Type B pancreatic cell (in vitro differentiated cells): ENCODE data around the gene APOC4. TPM values are rescaled to one million over a fixed set of nuclear protein-coding genes. Genes with fewer than 3 reads are reported as not detected.
"Not testable (repeated sequence)": the region's sequence is repeated elsewhere in the genome, so short reads cannot be mapped to it uniquely, and the experiment has no call there.

Experiments used
- DNase-seq: peaks from one replicate; pipeline ENCODE4 v3.0.0; 2021; ENCODE audit warnings: mixed read lengths; ENCODE audit not compliant: unreplicated experiment; ENCODE audit errors: extremely low spot score
- H3K27ac Mint-ChIP-seq: 2 replicates; pipeline ENCODE4 v1.8.0; 2021; ENCODE audit warnings: mild to moderate bottlenecking, mixed read lengths
- H3K27me3 Mint-ChIP-seq: 2 replicates; pipeline ENCODE4 v1.8.0; 2021; ENCODE audit warnings: mixed read lengths
- H3K36me3 Mint-ChIP-seq: 2 replicates; pipeline ENCODE4 v1.8.0; 2021; ENCODE audit warnings: mixed read lengths
- H3K4me1 Mint-ChIP-seq: one replicate; pipeline ENCODE4 v1.8.0; 2021; ENCODE audit warnings: mixed read lengths; ENCODE audit not compliant: unreplicated experiment
- H3K4me3 Mint-ChIP-seq: 2 replicates; pipeline ENCODE4 v1.8.0; 2021; ENCODE audit warnings: mild to moderate bottlenecking, mixed read lengths
- H3K9me3 Mint-ChIP-seq: 2 replicates; pipeline ENCODE4 v1.8.0; 2021; ENCODE audit warnings: mixed read lengths
- total RNA-seq: library from RNA; stranded (reverse); gene quantifications from 2 replicates; pipeline ENCODE4 v1.2.1, GENCODE V29; 2021; ENCODE audit warnings: low replicate concordance
- TF ChIP-seq, protein P1 (sequence below): fragments of 200-600 bp; sonication (generic); conservative IDR thresholded peaks from 2 replicates; pipeline ENCODE4 v1.5.0; 2021; ENCODE audit warnings: antibody characterized with exemption, mild to moderate bottlenecking

The APOC4 gene
- total RNA-seq, 1 donor from 2014 or later, result not detected

DNA sequence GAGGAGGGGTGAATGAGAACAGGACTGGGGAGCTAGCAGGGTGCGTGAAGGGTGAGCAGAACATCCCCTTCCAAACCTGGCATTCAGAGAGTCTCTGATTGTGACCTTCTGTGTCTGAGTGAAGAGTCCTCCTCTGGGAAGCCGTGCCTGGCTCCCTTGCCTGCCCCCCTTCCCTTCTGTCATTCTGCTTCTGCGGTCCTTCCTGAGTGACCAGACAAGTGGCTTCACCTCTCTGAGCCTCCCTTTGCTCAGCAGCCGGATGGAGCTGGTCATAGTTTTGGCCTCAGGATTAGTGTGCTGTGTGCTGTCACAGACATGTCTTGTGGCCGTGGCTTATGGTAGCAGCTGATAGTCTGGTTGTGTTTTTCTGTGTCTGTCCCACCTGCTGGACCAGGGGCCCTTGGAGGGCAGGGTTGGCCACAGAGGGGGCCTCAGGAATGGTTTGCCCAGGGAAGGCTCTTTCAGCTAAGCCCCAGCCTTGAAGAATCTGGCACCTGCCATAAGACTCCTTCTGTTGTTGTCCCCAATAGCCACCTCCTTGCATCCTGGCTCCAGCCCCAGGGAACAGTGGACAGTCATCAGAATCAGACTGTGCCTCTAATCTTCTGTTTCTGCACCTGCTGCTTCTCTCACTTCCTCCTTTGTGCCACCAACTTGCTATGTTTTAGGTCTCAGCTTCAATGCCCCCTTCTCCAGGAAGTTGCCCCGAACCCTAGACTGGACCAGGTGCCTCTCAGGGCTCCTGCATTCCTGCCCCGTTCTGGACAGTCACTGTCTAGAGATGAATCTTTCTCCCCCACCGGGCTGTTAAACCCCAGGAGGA is 19.1 kb downstream of the APOC4 start:
- no peak for DNase-seq
- Mint-ChIP-seq H3K27ac (no peak overlapping the region), H3K9me3 (no peaks in the 10 kb centered on the region), H3K4me1 (peaks cover 17% of the 10 kb centered on the region), H3K27me3 (no peaks in the 10 kb centered on the region), H3K36me3 (peaks cover 7% of the 10 kb centered on the region), H3K4me3 (no peak overlapping the region)
- TF ChIP-seq, protein P1, sequence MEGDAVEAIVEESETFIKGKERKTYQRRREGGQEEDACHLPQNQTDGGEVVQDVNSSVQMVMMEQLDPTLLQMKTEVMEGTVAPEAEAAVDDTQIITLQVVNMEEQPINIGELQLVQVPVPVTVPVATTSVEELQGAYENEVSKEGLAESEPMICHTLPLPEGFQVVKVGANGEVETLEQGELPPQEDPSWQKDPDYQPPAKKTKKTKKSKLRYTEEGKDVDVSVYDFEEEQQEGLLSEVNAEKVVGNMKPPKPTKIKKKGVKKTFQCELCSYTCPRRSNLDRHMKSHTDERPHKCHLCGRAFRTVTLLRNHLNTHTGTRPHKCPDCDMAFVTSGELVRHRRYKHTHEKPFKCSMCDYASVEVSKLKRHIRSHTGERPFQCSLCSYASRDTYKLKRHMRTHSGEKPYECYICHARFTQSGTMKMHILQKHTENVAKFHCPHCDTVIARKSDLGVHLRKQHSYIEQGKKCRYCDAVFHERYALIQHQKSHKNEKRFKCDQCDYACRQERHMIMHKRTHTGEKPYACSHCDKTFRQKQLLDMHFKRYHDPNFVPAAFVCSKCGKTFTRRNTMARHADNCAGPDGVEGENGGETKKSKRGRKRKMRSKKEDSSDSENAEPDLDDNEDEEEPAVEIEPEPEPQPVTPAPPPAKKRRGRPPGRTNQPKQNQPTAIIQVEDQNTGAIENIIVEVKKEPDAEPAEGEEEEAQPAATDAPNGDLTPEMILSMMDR, result no peak

DNA sequence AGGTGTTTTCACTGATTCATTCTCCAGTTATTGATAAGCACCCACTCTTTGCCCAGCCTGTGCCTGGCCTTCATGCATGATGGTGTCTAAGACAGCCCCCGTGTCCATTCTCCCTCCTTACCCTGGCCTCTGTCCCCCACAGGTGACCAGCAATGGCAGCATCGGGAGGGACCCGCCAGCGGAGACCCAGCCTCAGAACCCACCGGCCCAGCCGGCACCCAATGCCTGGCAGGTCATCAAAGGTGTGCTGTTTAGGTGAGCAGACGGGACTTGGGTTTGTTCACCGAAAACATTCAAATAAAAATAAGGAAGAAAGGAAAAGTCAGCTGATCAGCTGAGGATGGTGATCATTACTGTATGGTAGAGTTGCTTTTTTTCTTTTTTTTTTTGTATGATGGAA is 19.8 kb downstream of the APOC4 start:
- H3K27ac Mint-ChIP-seq, result no peak overlapping the region
- TF ChIP-seq, protein P1, result no peak
- no peak overlapping the region for H3K4me3 Mint-ChIP-seq
- peaks cover 10% of the 10 kb centered on the region for H3K4me1 Mint-ChIP-seq
- H3K36me3 Mint-ChIP-seq, result peaks cover 7% of the 10 kb centered on the region
- DNase-seq, result no peak
- no peaks in the 10 kb centered on the region for H3K9me3 Mint-ChIP-seq
- H3K27me3 Mint-ChIP-seq, result no peaks in the 10 kb centered on the region

DNA sequence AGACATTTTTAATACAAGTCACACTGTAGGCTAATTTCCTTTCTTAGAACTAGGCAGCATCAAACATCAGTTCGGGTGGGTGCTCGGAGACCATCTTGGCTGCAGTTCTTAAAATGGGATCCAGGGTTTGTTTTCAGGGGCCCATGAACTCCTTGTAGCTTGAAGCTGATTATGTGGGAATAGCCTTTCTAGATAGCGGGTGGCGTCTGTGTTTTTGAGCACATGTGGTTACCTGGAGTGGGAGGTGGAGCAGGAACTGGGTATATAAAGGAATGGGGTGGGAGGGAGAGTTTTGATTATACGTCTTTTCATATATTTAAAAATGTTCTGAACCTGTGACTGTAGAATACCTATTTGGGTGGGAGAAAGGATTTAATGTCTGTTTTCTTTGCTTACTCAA is 26.1 kb downstream of the APOC4 start:
- no peaks in the 10 kb centered on the region for H3K4me1 Mint-ChIP-seq
- H3K9me3 Mint-ChIP-seq, result no peaks in the 10 kb centered on the region
- TF ChIP-seq, protein P1, result no peak
- H3K4me3 Mint-ChIP-seq, result no peak overlapping the region
- H3K27me3 Mint-ChIP-seq, result no peaks in the 10 kb centered on the region
- peaks cover 11% of the 10 kb centered on the region for H3K36me3 Mint-ChIP-seq
- H3K27ac Mint-ChIP-seq, result no peak overlapping the region
- no peak for DNase-seq

DNA sequence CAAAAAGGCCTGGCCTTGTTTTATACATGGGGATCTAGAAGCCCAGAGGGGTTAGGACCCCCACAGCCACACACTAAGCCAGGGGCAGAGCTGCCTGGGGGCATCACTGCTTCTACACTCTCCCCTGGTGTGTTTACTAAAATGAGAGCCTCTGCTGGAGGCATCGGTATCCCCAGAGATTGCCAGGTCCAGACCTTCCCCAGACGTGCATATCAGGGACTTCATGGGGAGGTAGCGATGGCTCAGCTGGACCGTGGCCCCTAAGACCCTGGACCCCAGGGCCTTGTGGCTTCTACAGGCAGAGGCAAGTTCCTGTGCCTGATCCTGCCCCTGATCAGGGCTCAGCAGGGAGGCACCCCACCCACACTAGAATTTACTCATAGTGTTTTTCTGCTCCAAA is 26.6 kb downstream of the APOC4 start:
- Mint-ChIP-seq H3K36me3 (peaks cover 11% of the 10 kb centered on the region), H3K4me3 (no peak overlapping the region), H3K9me3 (no peaks in the 10 kb centered on the region), H3K27ac (no peak overlapping the region), H3K27me3 (no peaks in the 10 kb centered on the region), H3K4me1 (no peaks in the 10 kb centered on the region)
- DNase-seq, result no peak
- TF ChIP-seq, protein P1, result no peak

DNA sequence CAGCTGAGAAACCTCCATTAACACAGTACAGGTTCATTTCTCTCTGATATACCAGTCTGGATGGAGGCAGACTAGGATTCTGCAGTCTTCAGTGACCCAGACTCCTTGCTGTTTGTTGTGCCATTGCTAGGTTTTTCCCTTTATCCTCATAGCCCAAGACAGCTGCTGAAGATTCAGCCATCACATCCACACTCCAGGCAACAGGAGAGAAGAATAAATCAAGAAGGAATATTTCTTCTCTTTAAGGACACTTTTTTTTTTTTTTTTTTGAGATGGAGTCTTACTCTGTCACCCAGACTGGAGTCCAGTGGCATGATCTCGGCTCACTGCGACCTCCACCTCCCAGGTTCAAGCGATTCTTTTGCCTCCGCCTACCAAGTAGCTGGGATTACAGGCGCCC is 27.4 kb downstream of the APOC4 start:
- Mint-ChIP-seq H3K9me3 (no peaks in the 10 kb centered on the region), H3K4me1 (no peaks in the 10 kb centered on the region), H3K36me3 (peaks cover 13% of the 10 kb centered on the region), H3K27ac (no peak overlapping the region), H3K4me3 (no peak overlapping the region), H3K27me3 (no peaks in the 10 kb centered on the region)
- TF ChIP-seq, protein P1, result no peak
- DNase-seq, result no peak

DNA sequence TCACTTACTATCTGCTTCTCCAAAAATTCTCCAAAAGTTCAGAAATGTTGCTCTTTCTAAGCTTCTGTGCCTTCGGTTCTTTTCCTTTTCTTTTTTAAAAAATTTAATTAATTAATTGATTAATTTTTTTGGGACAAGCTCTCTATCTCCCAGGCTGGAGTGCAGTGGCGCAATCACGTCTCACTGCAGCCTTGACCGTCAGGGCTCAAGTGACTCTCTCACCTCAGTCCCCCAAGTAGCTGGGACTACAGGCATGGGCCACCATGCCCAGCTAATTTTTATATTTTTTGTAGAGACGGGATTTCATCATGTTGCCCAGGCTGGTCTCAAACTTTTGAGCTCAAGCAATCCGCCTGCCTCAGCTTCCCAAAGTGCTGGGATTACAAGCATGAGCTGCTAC is 29.4 kb downstream of the APOC4 start:
- H3K27ac Mint-ChIP-seq, H3K9me3 Mint-ChIP-seq, H3K4me1 Mint-ChIP-seq, H3K4me3 Mint-ChIP-seq, DNase-seq, H3K27me3 Mint-ChIP-seq, H3K36me3 Mint-ChIP-seq: not testable (repeated sequence)
